Anterior cingulate cortex (tissue), 58 donors: ENCODE measurements around the gene ZNF865.
A peak's percentile ranks its signal among the peaks of the same experiment; 100 is the strongest.

ENCODE experiments used
- DNase-seq, 58 donors: peaks; one replicate each; lab custom pipeline; 2025; lab: John Stamatoyannopoulos, UW

Gene ZNF865

DNA sequence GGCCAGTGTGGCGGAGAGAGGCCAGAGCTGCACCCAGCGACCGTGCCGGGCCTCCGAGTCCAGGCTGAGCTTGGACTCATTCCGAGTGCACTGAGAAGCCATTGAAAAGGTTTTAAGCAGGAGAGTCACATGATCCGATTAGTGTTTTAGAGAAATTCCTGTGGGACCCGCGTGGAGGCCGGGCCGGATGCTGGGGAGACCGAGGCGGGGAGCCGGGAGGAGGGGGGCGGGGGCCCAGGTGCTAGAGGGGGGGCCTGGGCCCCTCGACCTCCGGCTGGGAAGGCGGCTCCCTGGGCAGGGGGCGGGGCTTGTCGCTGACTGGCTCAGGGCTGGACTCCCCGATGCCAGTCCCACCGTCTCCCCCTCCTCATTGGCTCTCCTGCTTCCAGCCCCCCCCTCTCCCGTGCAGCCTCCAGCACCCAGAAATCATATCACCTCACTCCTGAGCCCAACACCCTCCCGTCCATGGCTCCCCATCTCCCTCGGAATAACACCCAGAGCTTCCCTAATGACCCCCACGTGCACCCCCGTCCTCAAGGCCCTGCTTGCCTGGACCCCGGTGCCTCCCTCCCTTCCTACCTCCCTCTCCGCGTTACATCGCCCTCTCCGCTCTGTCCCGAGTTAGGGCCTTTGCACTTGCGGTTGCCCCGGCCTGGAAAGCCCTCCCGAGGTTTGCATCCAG is 19.6 kb upstream of the ZNF865 start:
- DNase-seq: peak in 57 of 58 donors; percentile 17 to 87 (median 67)

DNA sequence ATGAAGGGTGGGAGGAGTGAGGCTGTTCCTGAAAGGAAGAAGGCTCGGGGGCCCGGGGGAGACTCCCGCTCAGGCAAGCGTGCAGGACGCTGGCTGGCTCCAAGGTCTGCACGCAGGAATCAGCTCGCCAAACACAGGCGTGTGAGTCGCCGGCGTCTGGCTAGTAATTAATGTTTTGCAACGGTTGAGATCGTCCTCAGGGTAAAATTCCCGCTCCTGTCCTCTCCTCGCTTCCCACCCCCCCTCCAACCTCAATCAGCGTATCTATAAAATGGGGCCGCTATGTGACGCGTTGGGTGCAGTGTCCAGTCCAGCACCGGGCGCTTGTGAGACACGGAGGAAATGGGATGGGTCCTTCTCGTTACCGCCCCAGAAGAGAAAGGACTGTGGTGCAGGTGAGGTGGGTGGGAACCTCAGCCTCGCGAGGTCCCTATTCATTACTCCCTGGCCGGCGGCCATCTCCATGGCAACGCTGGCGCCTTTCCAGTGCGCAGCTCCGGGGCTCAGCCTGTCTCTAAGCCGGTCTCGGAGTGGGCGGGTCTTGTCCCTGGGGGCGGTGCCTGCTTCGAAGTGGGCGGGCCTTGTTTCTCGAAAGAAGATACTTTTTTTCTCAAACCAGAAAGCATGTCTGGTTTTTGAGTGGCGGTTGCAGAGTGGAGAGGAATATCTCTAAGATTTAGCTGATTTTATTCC is 18.3 kb upstream of the ZNF865 start:
- peak in 57 of 58 donors; percentile 23 to 97 (median 84) for DNase-seq

DNA sequence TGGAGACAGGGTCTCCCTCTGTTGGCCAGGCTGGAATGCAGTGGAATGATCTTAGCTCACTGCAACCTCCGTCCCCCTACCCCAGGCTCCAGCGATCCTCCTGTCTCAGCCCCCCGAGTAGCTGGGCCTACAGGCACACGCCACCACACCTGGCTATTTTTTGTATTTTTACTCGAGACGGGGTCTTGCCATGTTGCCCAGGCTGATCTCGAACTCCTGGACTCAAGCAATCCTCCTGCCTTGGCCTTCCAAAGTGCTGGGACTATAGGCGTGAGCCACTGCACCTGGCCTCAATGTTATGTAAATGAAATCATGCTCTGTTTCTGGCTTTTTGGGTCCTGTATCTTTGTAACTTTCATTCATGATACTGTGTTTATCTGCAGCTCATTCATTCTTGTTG is 16.7 kb upstream of the ZNF865 start:
- no peak for DNase-seq

DNA sequence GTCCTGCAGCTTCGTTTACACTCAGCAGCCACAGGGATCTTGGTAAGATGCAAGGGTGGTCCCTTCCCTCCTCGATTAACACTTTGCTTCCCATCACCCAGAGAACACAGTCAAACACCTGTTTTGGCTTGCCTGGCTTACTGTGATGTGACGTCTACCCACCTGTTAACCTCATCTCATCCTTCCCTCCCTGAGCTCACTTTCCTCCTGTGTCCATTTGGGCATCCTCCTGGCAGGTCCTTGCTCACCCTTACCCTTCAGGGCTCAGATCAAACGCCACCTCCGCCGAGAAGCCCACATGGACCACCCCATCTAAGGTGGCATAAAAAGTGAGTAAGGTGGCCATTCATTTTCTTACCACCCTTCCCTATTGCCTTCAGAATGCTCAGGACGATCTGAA is 15.3 kb upstream of the ZNF865 start:
- DNase-seq: no peak

DNA sequence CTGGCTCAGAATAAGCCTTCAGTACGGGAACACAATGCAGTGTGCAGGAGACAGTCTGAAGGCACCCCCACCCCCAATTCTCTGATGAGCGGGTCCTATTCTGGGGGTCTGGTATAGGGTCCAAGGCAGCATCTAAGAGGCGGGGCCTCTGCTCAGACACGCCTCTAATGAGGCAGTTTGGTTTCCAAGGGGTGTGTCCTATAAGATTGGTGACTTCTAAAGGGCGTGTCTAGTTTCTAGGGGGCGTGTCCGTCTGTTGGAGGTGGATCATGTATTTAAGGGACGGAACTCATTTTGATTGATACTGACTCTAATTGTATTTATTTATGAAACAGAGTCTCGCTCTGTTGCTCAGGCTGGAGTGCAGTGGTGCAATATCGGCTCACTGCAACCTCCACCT is 14.8 kb upstream of the ZNF865 start:
- no peak for DNase-seq

DNA sequence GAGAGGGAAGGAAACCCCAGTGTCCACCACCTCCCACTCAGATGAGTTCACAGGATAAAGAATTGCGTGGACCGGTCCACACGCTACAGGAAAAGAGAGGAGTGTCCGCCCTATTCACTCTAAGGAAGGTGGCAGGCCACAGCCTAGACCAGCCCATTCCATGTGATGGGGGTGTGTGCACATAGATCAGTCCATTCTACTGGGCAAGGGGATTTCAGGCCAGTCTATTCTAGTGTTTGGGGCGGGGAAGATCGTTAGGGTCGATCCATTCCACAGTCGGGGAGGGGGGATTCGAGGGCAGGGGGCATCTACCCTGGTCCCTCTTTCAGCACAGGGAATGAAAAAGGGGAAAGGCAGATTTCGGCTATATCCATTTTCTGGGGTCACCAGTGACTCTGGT is 13.9 kb upstream of the ZNF865 start:
- DNase-seq: no peak

DNA sequence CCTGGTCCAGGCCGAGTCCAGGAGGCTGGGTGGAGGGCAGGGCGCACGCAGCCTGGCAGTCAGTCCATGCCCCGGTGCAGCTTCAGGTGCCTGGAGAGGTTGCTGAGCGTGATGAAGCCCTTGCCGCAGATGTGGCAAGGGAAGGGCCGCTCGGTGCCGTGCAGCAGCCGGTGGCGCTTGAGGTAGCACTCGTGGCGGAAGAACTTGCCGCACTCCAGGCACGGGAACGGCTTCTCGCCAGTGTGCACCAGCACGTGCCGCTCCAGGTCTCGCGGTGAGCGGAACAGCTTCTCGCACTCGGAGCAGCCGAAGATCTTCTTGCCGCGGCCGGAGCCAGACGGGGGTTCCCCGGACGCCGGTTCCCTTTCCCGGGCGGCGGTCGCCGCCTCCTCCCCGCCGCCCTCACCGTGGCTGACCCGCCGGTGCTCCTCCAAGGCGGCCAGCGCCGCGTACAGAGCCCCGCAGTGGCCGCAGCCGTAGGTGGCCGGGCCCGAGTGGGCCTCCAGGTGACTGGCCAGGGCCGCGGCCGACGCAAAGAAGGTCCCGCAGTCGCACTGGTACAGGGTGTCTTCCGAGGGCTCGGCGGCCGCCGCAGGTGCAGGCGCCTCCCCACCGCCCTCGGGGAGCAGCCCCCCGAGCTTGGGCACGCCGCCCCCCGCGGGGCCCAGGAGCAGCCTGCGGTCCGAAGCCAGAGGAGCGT is 12.9 kb upstream of the ZNF865 start:
- DNase-seq: no peak

DNA sequence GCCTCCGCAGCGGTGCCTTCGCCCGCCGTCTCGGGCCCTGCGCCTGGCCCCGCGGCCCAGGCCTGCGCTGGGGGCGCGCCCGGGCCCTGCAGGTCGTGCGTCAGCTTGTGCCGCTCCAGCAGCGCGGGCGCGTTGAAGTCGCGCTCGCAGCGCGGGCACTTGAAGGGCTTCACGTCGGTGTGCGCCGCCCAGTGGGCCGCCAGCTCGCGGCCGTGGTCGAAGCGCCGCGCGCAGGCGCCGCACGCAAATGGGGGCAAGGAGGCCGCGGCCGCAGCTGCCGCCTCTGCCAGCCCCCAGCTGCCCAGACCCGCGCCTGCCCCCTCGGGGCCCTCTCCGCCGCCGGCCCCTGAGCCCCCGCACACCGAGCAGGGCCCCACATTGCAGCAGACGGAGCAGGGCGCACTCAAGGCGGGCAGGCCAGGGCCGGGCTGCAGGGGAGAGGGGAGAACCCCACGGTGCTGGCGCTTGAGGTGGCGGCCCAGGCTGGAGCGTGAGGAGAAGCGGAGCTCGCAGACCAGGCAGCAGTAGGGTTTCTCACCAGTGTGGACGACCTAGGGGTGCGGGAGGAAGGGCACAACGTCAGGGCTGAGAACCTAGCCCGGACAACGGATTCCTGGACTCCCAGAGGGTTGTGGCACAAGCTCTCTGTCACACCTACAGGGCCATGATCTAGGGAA is 12.2 kb upstream of the ZNF865 start:
- DNase-seq: no peak

DNA sequence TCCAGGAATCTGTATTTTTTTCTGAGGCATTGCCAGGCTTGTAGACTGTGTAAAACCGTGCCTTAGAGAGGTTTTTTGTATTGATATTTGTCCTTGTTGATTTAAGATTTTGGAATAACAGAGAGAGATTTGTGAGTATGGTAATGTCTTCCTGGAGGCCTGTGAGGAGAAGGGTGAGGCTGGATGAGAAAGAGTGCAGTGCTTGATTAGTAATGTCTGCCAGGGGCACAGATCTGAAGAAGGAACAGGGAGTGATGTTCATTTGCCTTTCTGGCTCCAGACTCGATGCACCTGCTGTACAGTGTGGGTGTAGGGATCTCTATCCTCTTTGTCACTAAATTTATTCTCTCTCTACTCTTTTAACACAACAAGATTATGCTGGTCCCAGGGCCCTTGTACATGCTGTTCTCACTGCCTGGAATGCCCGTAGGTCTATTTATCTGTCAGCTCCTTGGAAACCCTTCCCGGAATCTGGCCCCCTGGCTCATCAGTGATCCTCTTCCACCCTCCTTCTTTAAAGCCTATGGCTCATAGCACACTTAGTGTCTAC is 10.4 kb upstream of the ZNF865 start:
- peak in 1 of 58 donors; percentile 21 for DNase-seq

DNA sequence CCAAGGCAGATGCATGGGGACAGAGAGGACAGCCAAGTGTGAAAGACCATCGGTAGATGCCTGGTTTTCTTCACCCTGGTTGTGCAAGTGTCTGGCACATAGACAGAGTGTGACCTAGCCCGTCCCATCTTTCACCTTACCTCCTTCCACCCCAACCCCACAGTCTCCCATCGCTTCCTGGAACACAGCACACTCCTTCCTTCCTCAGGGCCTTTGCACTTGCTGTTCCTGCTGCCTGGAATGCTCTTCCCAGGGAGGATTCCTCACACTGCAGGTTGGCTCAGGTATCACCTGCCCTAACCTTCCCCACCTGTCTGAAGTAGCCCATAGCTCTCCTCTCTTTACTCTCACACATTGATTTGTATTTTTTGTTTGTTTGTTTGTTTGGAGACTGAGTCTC is 9.1 kb upstream of the ZNF865 start:
- DNase-seq: no peak

DNA sequence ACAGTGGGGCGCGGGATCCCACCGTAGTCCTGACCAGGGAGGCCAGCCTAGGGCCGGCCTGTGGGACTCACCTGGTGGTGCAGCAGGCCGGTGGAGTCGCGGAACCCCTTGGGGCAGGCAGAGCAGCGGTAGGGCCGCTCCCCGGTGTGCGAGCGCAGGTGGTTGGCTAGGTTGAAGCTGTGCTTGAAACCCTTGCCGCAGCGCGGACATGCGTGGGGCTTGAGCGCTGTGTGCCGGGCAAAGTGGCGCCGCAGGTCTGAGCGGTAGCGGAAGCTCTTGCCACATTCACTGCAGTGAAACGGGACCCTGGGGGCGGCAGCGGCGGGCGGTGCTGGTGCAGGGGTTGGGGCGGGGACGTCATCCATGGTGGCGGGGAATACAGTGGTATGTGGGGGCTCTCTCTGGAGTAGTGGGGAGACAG is 7.9 kb upstream of the ZNF865 start:
- no peak for DNase-seq

DNA sequence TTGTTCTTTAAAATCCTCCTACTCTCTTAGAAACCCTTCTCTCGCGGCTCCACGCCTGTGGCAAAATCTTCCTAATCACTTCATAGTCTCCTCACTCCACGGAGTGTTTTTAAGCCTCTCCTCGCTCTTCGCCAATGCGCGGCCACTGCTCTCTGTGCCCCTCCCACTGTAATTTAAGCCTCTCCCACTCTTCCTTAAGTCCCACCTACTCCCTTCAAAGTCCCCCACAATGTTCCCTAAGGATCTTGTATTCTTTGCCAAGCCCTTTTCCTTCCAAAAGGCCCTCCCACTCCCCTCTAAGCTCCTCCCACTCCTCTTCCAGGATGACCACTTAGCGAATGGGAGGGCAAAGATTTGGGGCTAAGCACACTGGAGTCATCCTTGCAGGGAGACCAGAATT is 7.4 kb upstream of the ZNF865 start:
- DNase-seq: no peak

DNA sequence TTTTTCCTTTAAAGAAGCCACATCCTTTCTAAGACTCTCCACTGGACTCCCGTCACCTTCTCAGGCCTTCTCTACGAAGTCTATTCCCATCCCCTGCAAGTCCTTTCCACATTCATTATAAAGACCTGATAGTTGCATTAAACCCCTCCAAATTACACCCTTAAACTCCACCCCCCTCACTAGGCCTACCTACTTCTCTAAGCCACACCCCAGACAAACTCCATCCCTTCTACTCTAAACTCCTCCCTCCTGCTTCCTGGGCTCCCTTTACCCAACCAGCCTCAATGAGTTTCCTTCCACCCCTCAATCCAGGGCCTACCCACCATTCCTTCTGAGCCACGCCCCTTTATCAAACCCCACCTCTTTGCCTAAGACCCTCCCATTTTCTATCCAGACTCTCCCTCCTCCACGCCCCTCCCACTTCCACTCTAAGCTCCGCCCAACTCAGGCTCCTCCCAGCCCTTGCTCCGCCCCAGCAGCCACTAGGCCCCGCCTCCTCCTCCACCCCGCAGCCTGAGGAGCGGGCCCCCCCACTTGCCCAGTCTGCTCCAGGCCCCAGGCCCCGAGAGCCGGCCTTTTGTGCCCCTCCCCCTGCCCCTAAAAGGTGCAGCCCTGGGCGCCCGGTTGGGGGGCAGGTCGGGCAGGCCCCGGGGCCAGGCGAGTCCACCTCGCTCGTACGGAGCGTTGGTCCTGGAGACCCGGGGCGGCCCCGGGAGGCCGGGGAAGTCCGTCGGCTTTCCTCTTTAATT is 6.6 kb upstream of the ZNF865 start:
- DNase-seq: peak in 57 of 58 donors; percentile 53 to 96 (median 90)

DNA sequence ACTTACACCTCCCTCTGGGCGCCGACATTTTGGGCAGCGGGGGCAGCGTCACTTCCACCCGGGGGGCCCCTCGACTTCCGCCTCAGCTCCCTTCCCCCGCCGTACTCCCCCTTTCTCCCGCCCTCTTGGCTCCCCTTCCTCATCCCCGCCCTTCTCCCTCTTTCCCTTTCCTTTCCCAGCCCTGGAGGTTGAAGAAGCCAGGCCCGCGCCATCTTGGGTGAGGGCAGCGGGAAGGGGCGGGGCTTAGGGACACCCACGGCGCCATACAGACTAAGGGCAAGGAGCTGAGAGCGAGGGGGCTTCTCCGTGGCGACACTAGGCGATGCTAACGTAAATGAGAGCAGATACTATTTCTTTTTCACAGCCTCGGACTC is 6.0 kb upstream of the ZNF865 start, which contains the start of gene FIZ1:
Gene FIZ1 (minus strand): TSS at position 50 of the 374 bp plus-strand sequence. CDS start 1,652 bp downstream, outside the sequence.
- peak; percentile 87 to 99 (median 97) for DNase-seq

DNA sequence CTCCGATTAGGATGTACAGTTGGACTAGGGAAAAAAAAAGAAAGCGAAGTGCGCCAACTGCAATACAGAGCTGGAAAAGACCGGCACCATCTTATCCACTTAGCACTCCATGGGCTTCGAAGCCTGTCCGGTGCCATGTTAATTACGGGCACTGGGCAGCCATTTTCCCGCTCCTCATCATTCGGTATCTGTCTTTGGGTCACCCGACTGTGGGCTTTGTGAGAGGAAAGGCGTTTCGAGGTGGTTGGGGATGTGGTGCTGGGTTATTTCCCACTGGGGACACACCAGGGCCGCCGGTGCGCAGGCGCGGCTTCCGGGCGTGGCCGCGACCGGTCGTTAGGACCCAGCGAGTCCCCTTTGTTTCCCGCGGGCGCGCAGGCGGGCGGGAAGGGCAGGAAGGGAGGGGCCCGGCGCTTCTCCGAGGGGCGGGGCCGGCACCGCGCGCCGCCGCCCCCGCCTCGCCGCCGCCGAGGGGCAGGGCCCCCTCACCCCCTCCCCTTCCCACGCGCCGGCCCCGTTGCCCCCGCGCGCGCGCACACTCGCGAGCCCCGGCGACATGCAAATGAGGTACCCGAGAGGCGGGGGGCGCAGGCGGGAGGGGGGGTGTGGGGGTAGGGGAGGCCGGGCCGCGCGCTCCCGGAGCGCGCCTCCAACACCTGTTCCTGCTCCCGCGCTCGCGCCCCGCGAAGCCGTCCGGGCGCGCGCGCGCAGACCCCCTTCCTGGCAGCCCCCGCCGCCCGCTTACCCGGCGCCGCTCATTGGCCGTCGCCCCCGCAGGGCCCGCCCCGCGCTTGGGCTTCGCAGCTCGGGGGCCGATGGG is 5.4 kb upstream of the ZNF865 start, which contains the start of gene ZNF524:
Gene ZNF524 (plus strand): TSS at position 447 of the 820 bp plus-strand sequence. CDS start 1,825 bp downstream, outside the sequence.
- peak; percentile 76 to 99 (median 93) for DNase-seq

DNA sequence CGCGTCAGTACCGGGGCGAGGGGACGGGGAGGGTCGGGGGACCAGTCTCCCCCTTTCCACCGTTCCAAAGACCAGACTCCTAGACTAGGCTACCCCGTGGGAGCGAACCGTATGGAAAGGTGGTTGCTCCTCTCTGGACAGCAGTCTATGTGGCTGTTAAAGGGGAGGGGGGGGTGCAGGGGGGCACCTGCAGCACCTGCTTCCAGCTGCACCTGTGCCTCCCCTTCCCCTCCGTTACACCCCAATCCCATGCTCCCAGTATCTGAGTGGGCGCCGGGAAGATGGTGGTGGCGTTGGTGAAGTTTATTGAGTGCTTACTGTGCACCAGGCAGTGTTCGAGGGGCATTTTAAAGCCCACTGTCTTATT is 4.8 kb upstream of the ZNF865 start:
- no peak for DNase-seq

DNA sequence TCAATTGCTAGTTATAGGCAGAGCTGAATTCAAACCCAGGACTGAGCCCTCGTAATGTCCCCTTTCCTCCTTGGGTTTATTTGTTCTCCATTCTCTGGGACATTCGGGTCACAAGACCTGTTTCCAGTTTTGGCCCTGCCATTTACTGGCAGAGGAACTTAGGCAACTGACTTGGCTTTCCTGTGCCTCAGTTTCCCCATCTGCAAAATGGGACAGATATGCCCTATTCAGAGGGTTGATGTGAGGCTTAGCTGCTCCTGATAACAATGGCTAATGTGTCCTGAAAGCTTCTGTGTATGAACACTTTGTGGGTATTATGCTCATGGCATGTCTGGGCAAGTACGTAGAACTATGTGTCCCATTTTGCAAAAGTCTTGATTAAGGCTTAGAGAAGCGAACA is 4.4 kb upstream of the ZNF865 start:
- DNase-seq: no peak

DNA sequence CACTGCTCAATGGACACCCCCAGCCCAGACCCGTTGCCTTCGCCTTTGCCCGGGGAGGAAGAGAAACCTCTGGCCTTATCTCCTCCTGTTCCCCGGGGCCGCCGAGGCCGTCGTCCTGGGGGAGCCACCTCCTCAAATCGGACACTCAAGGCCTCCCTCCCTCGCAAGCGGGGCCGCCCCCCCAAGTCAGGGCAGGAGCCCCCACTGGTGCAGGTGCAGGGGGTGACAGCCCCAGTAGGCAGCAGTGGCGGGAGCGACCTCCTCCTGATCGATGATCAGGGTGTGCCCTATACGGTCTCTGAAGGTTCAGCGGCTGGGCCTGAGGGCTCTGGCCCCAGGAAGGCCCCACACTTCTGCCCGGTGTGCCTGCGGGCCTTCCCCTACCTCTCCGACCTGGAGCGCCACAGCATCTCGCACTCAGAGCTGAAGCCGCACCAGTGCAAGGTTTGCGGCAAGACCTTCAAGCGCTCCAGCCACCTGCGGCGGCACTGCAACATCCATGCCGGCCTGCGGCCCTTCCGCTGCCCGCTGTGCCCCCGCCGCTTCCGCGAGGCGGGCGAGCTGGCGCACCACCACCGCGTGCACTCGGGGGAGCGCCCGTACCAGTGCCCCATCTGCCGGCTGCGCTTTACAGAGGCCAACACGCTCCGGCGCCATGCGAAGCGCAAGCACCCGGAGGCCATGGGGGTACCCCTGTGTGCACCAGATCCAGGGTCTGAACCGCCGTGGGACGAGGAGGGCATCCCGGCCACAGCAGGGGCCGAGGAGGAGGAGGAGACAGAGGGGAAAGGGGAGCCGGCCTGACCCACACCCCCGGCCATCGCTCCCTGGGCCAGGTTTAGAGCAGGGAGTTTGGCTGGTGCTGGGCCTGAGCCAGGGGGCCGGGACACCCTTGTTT is 3.1 kb upstream of the ZNF865 start:
- DNase-seq: no peak
